GM19043 (cell line): ENCODE measurements around the gene PRPF40B.
A peak's percentile ranks its signal among the peaks of the same experiment; 100 is the strongest.

Experiments used
- ATAC-seq: cut with Tn5 transposase; IDR thresholded peaks from one replicate; pipeline ENCODE4 v1.9.1; 2021; ENCODE audit warnings: low read depth; ENCODE audit not compliant: unreplicated experiment

The PRPF40B gene

GRCh38 chr12:49635036-49635435 lies 11.7 kb downstream of the PRPF40B start:
- no peak for ATAC-seq

GRCh38 chr12:49635656-49636055 lies 12.3 kb downstream of the PRPF40B start:
- ATAC-seq, result no peak

- ATAC-seq, result no peak
Observed at GRCh38 chr12:49636574-49636973, 13.2 kb downstream of the PRPF40B start.

- peak; percentile 61 for ATAC-seq
Observed at GRCh38 chr12:49636979-49637755, 13.8 kb downstream of the PRPF40B start.

- ATAC-seq, result no peak
Observed at GRCh38 chr12:49641748-49642369, 18.5 kb downstream of the PRPF40B start.

- ATAC-seq, result no peak
Observed at GRCh38 chr12:49642370-49642802, 19.0 kb downstream of the PRPF40B start.

GRCh38 chr12:49643135-49643534 lies 19.8 kb downstream of the PRPF40B start:
- no peak for ATAC-seq

- ATAC-seq, result no peak
Observed at GRCh38 chr12:49643961-49644619, 20.7 kb downstream of the PRPF40B start.

- ATAC-seq, result no peak
Observed at GRCh38 chr12:49644620-49644994, 21.2 kb downstream of the PRPF40B start.

GRCh38 chr12:49645146-49646039 lies 22.0 kb downstream of the PRPF40B start:
- no peak for ATAC-seq

GRCh38 chr12:49646331-49646830 lies 23.0 kb downstream of the PRPF40B start:
- no peak for ATAC-seq

GRCh38 chr12:49646871-49647654 lies 23.7 kb downstream of the PRPF40B start:
- no peak for ATAC-seq

- ATAC-seq, result no peak
Observed at GRCh38 chr12:49647827-49648711, 24.7 kb downstream of the PRPF40B start.

- no peak for ATAC-seq
Observed at GRCh38 chr12:49648712-49649003, 25.3 kb downstream of the PRPF40B start.

- no peak for ATAC-seq
Observed at GRCh38 chr12:49649445-49649844, 26.1 kb downstream of the PRPF40B start.

GRCh38 chr12:49649892-49650291 lies 26.5 kb downstream of the PRPF40B start:
- no peak for ATAC-seq

GRCh38 chr12:49651855-49652254 lies 28.5 kb downstream of the PRPF40B start:
- no peak for ATAC-seq

GRCh38 chr12:49652921-49653520 lies 29.7 kb downstream of the PRPF40B start:
- ATAC-seq, result no peak

GRCh38 chr12:49654715-49655114 lies 31.4 kb downstream of the PRPF40B start:
- ATAC-seq, result no peak
